Urinary bladder (tissue), 4 donors: Measurements from ENCODE around the gene ELP4. TPM values are rescaled to one million over a fixed set of nuclear protein-coding genes. Genes with fewer than 3 reads are reported as not detected.

Source experiments
- DNase-seq: peaks from one replicate; pipeline ENCODE4 v3.0.0-alpha.2; 2015; ENCODE audit errors: extremely low spot score
- H3K27ac ChIP-seq: one replicate; pipeline ENCODE4 v1.5.1; 2013; ENCODE audit warnings: low read depth, mild to moderate bottlenecking, moderate library complexity
- H3K36me3 ChIP-seq: one replicate; pipeline ENCODE4 v1.6.1; 2013; ENCODE audit warnings: mild to moderate bottlenecking, moderate library complexity; ENCODE audit not compliant: insufficient read depth
- H3K4me1 ChIP-seq: one replicate; pipeline ENCODE4 v1.6.1; 2013; ENCODE audit warnings: mild to moderate bottlenecking, moderate library complexity; ENCODE audit not compliant: insufficient read depth
- H3K4me3 ChIP-seq: one replicate; pipeline ENCODE4 v1.5.1; 2013; ENCODE audit warnings: low read depth, low read length
- WGBS: extraction: QIAGEN DNeasy Blood & Tissue Kit; methylation state at CpG from one replicate; pipeline ENCODE4 v1.1.7; 2013; 5-methylcytosine and 5-hydroxymethylcytosine counted together
- polyA plus RNA-seq: library from polyadenylated mRNA; stranded (reverse); fragments of 200-250 nt; gene quantifications from one replicate; pipeline ENCODE4 v1.2.3, GENCODE V29; 2013
- total RNA-seq: library from RNA; depleted of rRNA; stranded (reverse); fragments of >200 nt; gene quantifications from one replicate; pipeline ENCODE4 v1.2.3, GENCODE V29; 2014
- donor health status: healthy with polysubstance abuse.
- donor health status: healthy.

The ELP4 gene
- total and polyA plus RNA-seq, 2 donors = 13.7 to 66.1 TPM

- DNase-seq = no peak
- 73% methylated on average over 5 of the region's 5 CpGs for WGBS
- no peak overlapping the region for H3K27ac ChIP-seq
- no peak overlapping the region for H3K4me3 ChIP-seq
- no peaks in the 10 kb centered on the region for H3K4me1 ChIP-seq
- H3K36me3 ChIP-seq = no peaks in the 10 kb centered on the region
Observed at GRCh38 chr11:31764766-31765165, 255.2 kb downstream of the ELP4 start.

- no peak for DNase-seq
- Histone ChIP-seq H3K4me3 (no peak overlapping the region), H3K4me1 (no peaks in the 10 kb centered on the region), H3K36me3 (no peaks in the 10 kb centered on the region), H3K27ac (no peak overlapping the region)
- 94% methylated on average over 3 of the region's 3 CpGs for WGBS
Observed at GRCh38 chr11:31767066-31767465, 257.5 kb downstream of the ELP4 start.

GRCh38 chr11:31767685-31768084 lies 258.1 kb downstream of the ELP4 start:
- Histone ChIP-seq H3K4me1 (no peaks in the 10 kb centered on the region), H3K4me3 (no peak overlapping the region), H3K27ac (no peak overlapping the region), H3K36me3 (no peaks in the 10 kb centered on the region)
- no peak for DNase-seq
- 92% methylated on average over 2 of the region's 2 CpGs for WGBS

GRCh38 chr11:31768749-31769640 lies 259.4 kb downstream of the ELP4 start:
- no peak overlapping the region for H3K27ac ChIP-seq
- no peaks in the 10 kb centered on the region for H3K36me3 ChIP-seq
- H3K4me3 ChIP-seq = no peak overlapping the region
- no peaks in the 10 kb centered on the region for H3K4me1 ChIP-seq
- no peak for DNase-seq
- WGBS = 73% methylated on average over 9 of the region's 9 CpGs

GRCh38 chr11:31770011-31770700 lies 260.6 kb downstream of the ELP4 start:
- WGBS = 77% methylated on average over 3 of the region's 3 CpGs
- Histone ChIP-seq H3K27ac (no peak overlapping the region), H3K4me1 (no peaks in the 10 kb centered on the region), H3K36me3 (no peaks in the 10 kb centered on the region), H3K4me3 (no peak overlapping the region)
- DNase-seq = no peak

GRCh38 chr11:31772412-31772811 lies 262.8 kb downstream of the ELP4 start:
- no peak for DNase-seq
- H3K4me3 ChIP-seq = no peak overlapping the region
- no peak overlapping the region for H3K27ac ChIP-seq
- H3K36me3 ChIP-seq = no peaks in the 10 kb centered on the region
- 79% methylated on average over 2 of the region's 2 CpGs for WGBS
- H3K4me1 ChIP-seq = no peaks in the 10 kb centered on the region

- Histone ChIP-seq H3K36me3 (peaks cover 3% of the 10 kb centered on the region), H3K27ac (no peak overlapping the region), H3K4me1 (no peaks in the 10 kb centered on the region), H3K4me3 (no peak overlapping the region)
- 56% methylated on average over 6 of the region's 6 CpGs for WGBS
- DNase-seq = no peak
Observed at GRCh38 chr11:31779374-31779791, 269.8 kb downstream of the ELP4 start.

GRCh38 chr11:31780078-31780477 lies 270.5 kb downstream of the ELP4 start:
- no peak for DNase-seq
- H3K36me3 ChIP-seq = peaks cover 3% of the 10 kb centered on the region
- no peak overlapping the region for H3K27ac ChIP-seq
- no peaks in the 10 kb centered on the region for H3K4me1 ChIP-seq
- 96% methylated on average over 4 of the region's 4 CpGs for WGBS
- no peak overlapping the region for H3K4me3 ChIP-seq

- Histone ChIP-seq H3K27ac (no peak overlapping the region), H3K36me3 (peaks cover 3% of the 10 kb centered on the region), H3K4me1 (no peaks in the 10 kb centered on the region), H3K4me3 (no peak overlapping the region)
- WGBS = 88% methylated on average over 5 of the region's 5 CpGs
- DNase-seq = no peak
Observed at GRCh38 chr11:31780480-31780971, 271.0 kb downstream of the ELP4 start.

GRCh38 chr11:31782257-31782656 lies 272.7 kb downstream of the ELP4 start:
- no peaks in the 10 kb centered on the region for H3K4me1 ChIP-seq
- H3K27ac ChIP-seq = no peak overlapping the region
- no peak for DNase-seq
- no peak overlapping the region for H3K4me3 ChIP-seq
- peaks cover 3% of the 10 kb centered on the region for H3K36me3 ChIP-seq
- WGBS = 93% methylated on average over 2 of the region's 2 CpGs

- no peak overlapping the region for H3K4me3 ChIP-seq
- H3K4me1 ChIP-seq = no peaks in the 10 kb centered on the region
- peaks cover 3% of the 10 kb centered on the region for H3K36me3 ChIP-seq
- H3K27ac ChIP-seq = no peak overlapping the region
- no peak for DNase-seq
- WGBS = 95% methylated on average over 6 of the region's 6 CpGs
Observed at GRCh38 chr11:31783252-31783651, 273.7 kb downstream of the ELP4 start.

- no peak overlapping the region for H3K4me3 ChIP-seq
- no peak overlapping the region for H3K27ac ChIP-seq
- no peaks in the 10 kb centered on the region for H3K4me1 ChIP-seq
- no peak for DNase-seq
- H3K36me3 ChIP-seq = peaks cover 3% of the 10 kb centered on the region
- WGBS = 97% methylated on average over 2 of the region's 2 CpGs
Observed at GRCh38 chr11:31784611-31785010, 275.0 kb downstream of the ELP4 start.

GRCh38 chr11:31786996-31787685 lies 277.6 kb downstream of the ELP4 start:
- H3K4me1 ChIP-seq = no peaks in the 10 kb centered on the region
- H3K4me3 ChIP-seq = no peak overlapping the region
- no peak for DNase-seq
- H3K27ac ChIP-seq = no peak overlapping the region
- 81% methylated on average over 16 of the region's 16 CpGs for WGBS
- H3K36me3 ChIP-seq = peaks cover 3% of the 10 kb centered on the region
